ENCODE results near the gene CACNA1I.

The CACNA1I gene

GRCh38 chr22:39653787-39654077 lies 83.2 kb downstream of the CACNA1I start:
- TF ChIP-seq ZFX (IDR thresholded peaks at IDR 0.05) (no peak), CTCF (conservative IDR thresholded peaks at IDR 0.05) (no peak)
- H3K27ac ChIP-seq: no peak overlapping the region

- TF ChIP-seq ZFX (IDR thresholded peaks at IDR 0.05) (no peak), CTCF (conservative IDR thresholded peaks at IDR 0.05) (no peak)
- H3K27ac ChIP-seq: no peak overlapping the region
These were observed 83.8 kb downstream of the CACNA1I start for GRCh38 chr22:39654131-39654926.

- TF ChIP-seq CTCF (conservative IDR thresholded peaks at IDR 0.05) (no peak), ZFX (IDR thresholded peaks at IDR 0.05) (no peak)
- H3K27ac ChIP-seq: no peak overlapping the region
These were observed 84.5 kb downstream of the CACNA1I start for GRCh38 chr22:39655004-39655579.

GRCh38 chr22:39655831-39656230 lies 85.3 kb downstream of the CACNA1I start:
- no peak for TF ChIP-seq CTCF (conservative IDR thresholded peaks at IDR 0.05)
- TF ChIP-seq ZFX (IDR thresholded peaks at IDR 0.05): no peak
- no peak overlapping the region for H3K27ac ChIP-seq

GRCh38 chr22:39656495-39657490 lies 86.2 kb downstream of the CACNA1I start:
- TF ChIP-seq CTCF (conservative IDR thresholded peaks at IDR 0.05) (no peak), ZFX (IDR thresholded peaks at IDR 0.05) (no peak)
- no peak overlapping the region for H3K27ac ChIP-seq

GRCh38 chr22:39658367-39658766 lies 87.8 kb downstream of the CACNA1I start:
- no peak overlapping the region for H3K27ac ChIP-seq
- no peak for TF ChIP-seq ZFX (IDR thresholded peaks at IDR 0.05)
- no peak for TF ChIP-seq CTCF (conservative IDR thresholded peaks at IDR 0.05)
